Adrenal gland (tissue), 12 donors: ENCODE results near the gene SMG6. TPM values are rescaled to one million over a fixed set of nuclear protein-coding genes. Genes with fewer than 3 reads are reported as not detected.

Experiments
- DNase-seq, 7 donors: peaks; one replicate each; pipeline ENCODE4 v3.0.0-alpha.2; 2019 to 2020
- H3K27ac ChIP-seq, 5 donors: fragments of 200-600 bp; sonication (generic) in 4 of 5; 1 replicate in 3 of 5; 2 replicates in 2 of 5; pipeline versions ENCODE4 v1.5.1 to v1.8.0; 2016 to 2020; ENCODE audit warnings: mild to moderate bottlenecking in 1 of 5
- H3K27me3 ChIP-seq: fragments of 200-600 bp; 2 replicates; pipeline ENCODE4 v1.8.0; 2021
- H3K36me3 ChIP-seq, 2 donors: fragments of 200-600 bp; replicated peaks in 1 of 2; 1 replicate in 1 of 2; 2 replicates in 1 of 2; pipeline versions ENCODE4 v1.5.1 to v1.8.0; 2018 to 2022
- H3K4me1 ChIP-seq, 2 donors: fragments of 200-600 bp; replicated peaks in 1 of 2; 1 replicate in 1 of 2; 2 replicates in 1 of 2; pipeline versions ENCODE4 v1.5.1 to v1.8.0; 2018 to 2021
- H3K4me3 ChIP-seq, 4 donors: fragments of 200-600 bp; sonication (generic) in 3 of 4; one replicate each; pipeline ENCODE4 v1.5.1; 2016 to 2018
- H3K9me3 ChIP-seq, 3 donors: fragments of 200-600 bp; sonication (generic) in 1 of 3; replicated peaks in 1 of 3; 1 replicate in 2 of 3; 2 replicates in 1 of 3; pipeline versions ENCODE4 v1.5.1 to v1.8.0; 2016 to 2021
- POLR2A ChIP-seq, 2 donors: fragments of 450-650 bp; IDR thresholded peaks; one replicate each; pipeline ENCODE4 v1.6.1; 2017; ENCODE audit warnings: antibody characterized with exemption in 2 of 2, mild to moderate bottlenecking in 2 of 2, moderate library complexity in 1 of 2
- WGBS, 4 donors: extraction: QIAGEN DNeasy Blood & Tissue Kit in 2 of 4; methylation state at CpG; one replicate each; pipeline versions ENCODE4 v1.1.5 to v1.1.7; 2013 to 2017; 5-methylcytosine and 5-hydroxymethylcytosine counted together
- intact Hi-C, 2 donors: fragments of 100-400 bp; cut with DNase I; formaldehyde crosslinking; loops; one replicate each; pipeline versions ENCODE4 v1.14.1 to v1.15.0; 2022 to 2023
- polyA plus RNA-seq, 3 donors: library from polyadenylated mRNA; stranded (reverse); fragments of 200-250 nt in 2 of 3; fragments of 350-450 nt in 1 of 3; fragmentation: Illumina TruSeq in 1 of 3; extraction: RNeasy Lipid Tissue Mini Kit (QIAGEN cat#74804) in 1 of 3; gene quantifications; one replicate each; pipeline ENCODE4 v1.2.3, GENCODE V29; 2013 to 2014
- total RNA-seq, 9 donors: library from RNA; depleted of rRNA in 4 of 9; stranded (reverse); fragments of >200 nt in 4 of 9; fragments of 120-200 nt in 1 of 9; fragmentation: NEBNext Ultra II Directional in 1 of 9; extraction: Animal tissue kit (Norgen Biotek cat#: 25700) in 1 of 9; gene quantifications; one replicate each; pipeline versions ENCODE4 v1.1.0 to v1.2.4, GENCODE V29; 2013 to 2023
- TF ChIP-seq, protein P1 (sequence below), 6 experiments: fragments of 450-650 bp in 4 of 6; fragments of 200-600 bp in 2 of 6; sonication (generic) in 1 of 6; IDR thresholded peaks; 1 replicate in 5 of 6; 2 replicates in 1 of 6; pipeline versions ENCODE4 v1.5.1 to v1.8.0; 2016 to 2021; ENCODE audit warnings: antibody characterized with exemption in 6 of 6, mild to moderate bottlenecking in 2 of 6, moderate library complexity in 1 of 6
- donor health status: healthy with polysubstance abuse.
- donor health status: Bipolar disorder and iron deficiency.
- donor health status: DM: yes; HTN: yes; CAD: no.
- donor health status: DM: no; HTN: no; CAD: no.
- donor health status: DM: no; HTN: no; CAD: no.
- donor health status: DM: yes; HTN: yes; CAD: no.

The SMG6 gene
- total and polyA plus RNA-seq, 12 donors, result 15.9 to 85.1 (median 44.0) TPM

DNA sequence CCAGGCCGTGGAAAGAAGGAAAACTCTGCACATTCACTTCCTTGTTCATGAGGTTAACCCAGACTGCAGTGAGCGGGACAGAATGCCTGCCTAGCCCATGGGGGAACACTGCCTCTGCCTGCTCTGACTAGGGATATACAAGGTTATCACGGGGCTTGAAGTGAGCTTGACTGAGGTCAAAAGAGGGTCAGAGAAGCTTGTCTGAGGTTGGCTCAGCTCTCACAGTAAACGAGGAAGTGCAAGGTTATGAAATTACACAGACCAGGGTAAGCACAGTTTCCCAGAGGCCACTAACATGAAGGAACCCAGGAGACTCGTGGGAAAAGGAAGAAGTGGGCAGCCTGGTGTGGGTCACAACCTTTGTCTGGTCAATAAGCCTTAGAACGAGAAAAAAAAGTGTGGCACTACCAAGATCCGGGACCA is 220.0 kb downstream of the SMG6 start:
- WGBS, 4 donors, result 29 to 44% (median 37%) methylated on average over 6 to 7 of the region's 7 CpGs
- TF ChIP-seq POLR2A (IDR thresholded peaks at IDR 0.05), result peak in 1 of 2 donors; percentile 11
- TF ChIP-seq, protein P1, sequence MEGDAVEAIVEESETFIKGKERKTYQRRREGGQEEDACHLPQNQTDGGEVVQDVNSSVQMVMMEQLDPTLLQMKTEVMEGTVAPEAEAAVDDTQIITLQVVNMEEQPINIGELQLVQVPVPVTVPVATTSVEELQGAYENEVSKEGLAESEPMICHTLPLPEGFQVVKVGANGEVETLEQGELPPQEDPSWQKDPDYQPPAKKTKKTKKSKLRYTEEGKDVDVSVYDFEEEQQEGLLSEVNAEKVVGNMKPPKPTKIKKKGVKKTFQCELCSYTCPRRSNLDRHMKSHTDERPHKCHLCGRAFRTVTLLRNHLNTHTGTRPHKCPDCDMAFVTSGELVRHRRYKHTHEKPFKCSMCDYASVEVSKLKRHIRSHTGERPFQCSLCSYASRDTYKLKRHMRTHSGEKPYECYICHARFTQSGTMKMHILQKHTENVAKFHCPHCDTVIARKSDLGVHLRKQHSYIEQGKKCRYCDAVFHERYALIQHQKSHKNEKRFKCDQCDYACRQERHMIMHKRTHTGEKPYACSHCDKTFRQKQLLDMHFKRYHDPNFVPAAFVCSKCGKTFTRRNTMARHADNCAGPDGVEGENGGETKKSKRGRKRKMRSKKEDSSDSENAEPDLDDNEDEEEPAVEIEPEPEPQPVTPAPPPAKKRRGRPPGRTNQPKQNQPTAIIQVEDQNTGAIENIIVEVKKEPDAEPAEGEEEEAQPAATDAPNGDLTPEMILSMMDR (IDR thresholded peaks at IDR 0.05), result no peak
- H3K9me3 ChIP-seq, result no peaks in the 10 kb centered on the region
- H3K27ac ChIP-seq, result peak overlapping the region; percentile 8 to 97 (median 82)
- H3K4me3 ChIP-seq, result no peak overlapping the region
- intact Hi-C loops, result no loop called here
- peak in 6 of 7 donors; percentile 55 to 79 (median 70) for DNase-seq
- H3K27me3 ChIP-seq, result no peaks in the 10 kb centered on the region
- H3K4me1 ChIP-seq, result peaks cover 41 to 64% of the 10 kb centered on the region in 2 donors
- H3K36me3 ChIP-seq, result peaks cover 0 to 25% of the 10 kb centered on the region in 2 donors

GRCh38 chr17:2082003-2082781 is 221.4 kb downstream of the SMG6 start:
- Histone ChIP-seq H3K27me3 (no peaks in the 10 kb centered on the region), H3K36me3 (peaks cover 0 to 39% of the 10 kb centered on the region in 2 donors), H3K9me3 (no peaks in the 10 kb centered on the region), H3K4me3 (no peak overlapping the region), H3K27ac (peak overlapping the region in 3 of 5 donors; percentile 2 to 97 (median 91)), H3K4me1 (peaks cover 35 to 50% of the 10 kb centered on the region in 2 donors)
- DNase-seq, result no peak
- WGBS, 4 donors, result 75 to 84% (median 79%) methylated on average over 7 to 9 of the region's 9 CpGs
- TF ChIP-seq POLR2A (IDR thresholded peaks at IDR 0.05), result no peak
- TF ChIP-seq, protein P1 (IDR thresholded peaks at IDR 0.05), result no peak
- intact Hi-C loops, result no loop called here

- DNase-seq, result no peak
Measured at GRCh38 chr17:2081564-2081963, 222.0 kb downstream of the SMG6 start.

GRCh38 chr17:2077040-2077439 is 226.5 kb downstream of the SMG6 start:
- Histone ChIP-seq H3K9me3 (no peaks in the 10 kb centered on the region), H3K27ac (peak overlapping the region in 3 of 5 donors; percentile 1 to 85 (median 76)), H3K27me3 (no peaks in the 10 kb centered on the region), H3K36me3 (peaks cover 0 to 44% of the 10 kb centered on the region in 2 donors), H3K4me3 (no peak overlapping the region), H3K4me1 (peaks cover 0 to 20% of the 10 kb centered on the region in 2 donors)
- 86 to 89% (median 87%) methylated on average over 4 to 8 of the region's 8 CpGs for WGBS, 4 donors
- TF ChIP-seq, protein P1 (IDR thresholded peaks at IDR 0.05), result no peak
- TF ChIP-seq POLR2A (IDR thresholded peaks at IDR 0.05), result no peak
- no peak for DNase-seq
- intact Hi-C loops, result no loop called here

More at GRCh38 chr17:2081564-2081963, 222.0 kb downstream of the SMG6 start:
- peak overlapping the region in 2 of 5 donors; percentile 91 to 97 for H3K27ac ChIP-seq
- no peak overlapping the region for H3K4me3 ChIP-seq
- H3K4me1 ChIP-seq, result peaks cover 31 to 50% of the 10 kb centered on the region in 2 donors
- intact Hi-C loops, result no loop called here
- H3K36me3 ChIP-seq, result peaks cover 0 to 44% of the 10 kb centered on the region in 2 donors
- no peaks in the 10 kb centered on the region for H3K27me3 ChIP-seq
- 86 to 91% (median 89%) methylated on average over 9 of the region's 9 CpGs for WGBS, 4 donors
- TF ChIP-seq POLR2A (IDR thresholded peaks at IDR 0.05), result no peak
- TF ChIP-seq, protein P1 (IDR thresholded peaks at IDR 0.05), result no peak
- H3K9me3 ChIP-seq, result no peaks in the 10 kb centered on the region
